ENCODE measurements around the gene EML6.

- TF ChIP-seq MAX (IDR thresholded peaks at IDR 0.05) (no peak), CTCF (IDR thresholded peaks at IDR 0.05 in 2 of 3, conservative IDR thresholded peaks at IDR 0.05 in 1 of 3; ENCODE audit: borderline replicate concordance in 1 of 3, insufficient read depth in 1 of 3, low read depth in 2 of 3, low read length in 2 of 3) (no peak), POLR2A (IDR thresholded peaks at IDR 0.05; ENCODE audit: borderline replicate concordance, extremely low read depth, insufficient read depth, insufficient read length) (no peak), EZH2 (IDR thresholded peaks at IDR 0.05) (no peak), RAD21 (IDR thresholded peaks at IDR 0.05; ENCODE audit: low read depth) (no peak), POLR2AphosphoS5 (IDR thresholded peaks at IDR 0.05; ENCODE audit: low read depth, low read length) (no peak), SIN3A (IDR thresholded peaks at IDR 0.05; ENCODE audit: low read depth) (no peak), SP1 (IDR thresholded peaks at IDR 0.05; ENCODE audit: low read depth) (no peak), ELF1 (IDR thresholded peaks at IDR 0.05; ENCODE audit: borderline replicate concordance, low read depth) (no peak)
Observed at GRCh38 chr2:54894467-54894866, 171.0 kb downstream of the EML6 start.

Data from HCT116 (cell line).